HG03103 (cell line): ENCODE data around the gene YJEFN3.

ENCODE experiments used
- ATAC-seq: cut with Tn5 transposase; IDR thresholded peaks from one replicate; pipeline ENCODE4 v1.9.1; 2021; ENCODE audit warnings: low read depth; ENCODE audit not compliant: unreplicated experiment

Gene YJEFN3

DNA sequence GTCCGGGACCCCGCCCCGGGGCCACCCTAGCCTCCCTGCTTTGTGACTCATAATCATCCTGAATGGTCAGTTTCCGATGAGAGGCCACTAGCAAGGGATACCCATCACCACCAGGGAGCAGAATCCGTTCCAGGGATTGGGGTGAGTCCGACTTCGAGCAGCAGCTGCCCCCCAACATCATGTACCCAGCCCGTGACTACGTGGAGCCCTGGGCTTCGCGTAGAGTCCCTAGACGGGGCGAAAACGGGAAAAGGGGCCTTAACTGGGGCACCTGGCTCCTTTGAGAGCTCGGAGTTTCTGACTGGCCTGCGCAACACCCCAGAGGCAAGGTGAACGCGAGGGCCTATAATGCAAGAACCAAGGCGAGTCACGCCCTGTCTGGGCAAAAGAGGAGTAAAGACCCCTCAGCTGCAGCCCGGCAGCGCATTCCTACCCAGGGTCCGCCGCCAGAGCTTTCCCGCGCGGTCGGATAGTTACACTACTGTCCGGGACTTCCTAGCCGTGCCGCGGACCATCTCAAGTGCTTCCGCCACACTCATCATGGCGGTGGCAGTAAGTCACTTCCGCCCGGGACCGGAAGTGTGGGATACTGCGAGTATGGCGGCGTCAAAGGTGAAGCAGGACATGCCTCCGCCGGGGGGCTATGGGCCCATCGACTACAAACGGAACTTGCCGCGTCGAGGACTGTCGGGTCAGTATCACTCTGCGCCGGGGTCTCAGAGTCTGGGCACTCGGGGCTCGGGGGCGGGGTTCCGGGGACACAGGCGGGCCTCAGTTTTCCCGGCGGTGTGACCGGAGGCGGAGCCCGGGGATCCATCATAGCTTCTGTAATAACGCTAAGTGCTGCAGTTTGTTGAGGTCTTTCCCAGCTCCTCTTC is 12.8 kb upstream of the YJEFN3 start, which contains the start of gene NDUFA13:
Gene NDUFA13 (plus strand): TSS at position 584 of the 878 bp plus-strand sequence. CDS start 14 bp downstream, at position 598.
- peak; percentile 90 for ATAC-seq

DNA sequence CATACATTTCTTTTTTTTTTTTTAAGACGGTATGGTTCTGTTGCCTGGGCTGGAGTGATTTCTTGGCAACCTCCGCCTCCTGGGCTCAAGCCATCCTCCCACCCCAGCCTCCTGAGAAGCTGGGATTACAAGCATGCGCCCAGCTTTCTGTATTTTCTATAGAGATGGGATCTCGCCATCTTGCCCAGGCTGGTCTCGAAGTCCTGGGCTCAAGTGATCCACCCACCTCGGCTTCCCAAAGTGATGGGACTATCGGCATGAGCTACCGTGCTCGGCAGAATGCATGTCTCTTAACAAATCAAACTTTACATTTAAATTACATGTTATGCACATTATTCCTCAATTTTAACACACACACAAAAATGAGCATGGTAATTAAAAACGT is 11.5 kb upstream of the YJEFN3 start:
- no peak for ATAC-seq

DNA sequence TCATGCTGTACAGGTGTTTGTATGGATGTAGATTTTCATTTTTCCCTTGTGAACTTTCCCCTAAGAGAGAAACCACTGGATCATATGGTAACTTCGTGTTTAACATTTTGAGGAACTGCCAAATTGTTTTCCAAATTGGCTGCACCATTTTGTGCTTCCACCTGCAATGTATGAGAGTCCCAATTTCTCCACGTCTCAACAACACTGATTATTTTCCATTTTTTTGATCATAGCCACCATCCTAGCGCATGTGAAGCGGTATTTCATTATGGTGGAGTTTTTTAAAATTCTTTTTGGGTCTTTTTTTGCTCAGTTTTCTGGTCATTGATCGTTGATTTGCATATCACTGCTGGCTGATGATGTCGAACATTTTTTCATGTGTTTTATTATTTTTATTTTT is 7.7 kb upstream of the YJEFN3 start:
- ATAC-seq = no peak

DNA sequence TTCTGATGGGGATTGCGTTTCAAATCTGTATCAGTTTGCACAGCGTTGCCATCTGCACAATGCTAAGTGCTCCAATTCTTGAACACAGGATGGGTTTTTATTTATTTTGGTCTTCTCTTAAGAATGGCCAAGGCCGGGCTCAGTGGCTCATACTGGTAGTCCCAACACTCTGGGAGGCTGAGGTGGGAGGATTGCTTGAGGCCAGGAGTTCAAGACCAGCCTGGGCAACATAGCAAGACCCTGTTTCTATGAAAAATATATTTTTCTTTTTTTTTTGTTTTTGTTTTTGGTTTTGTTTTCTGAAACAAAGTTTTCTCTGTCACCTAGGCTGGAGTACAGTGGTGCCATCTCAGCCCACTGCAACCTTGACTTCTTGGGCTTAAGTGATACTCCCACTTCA is 5.5 kb upstream of the YJEFN3 start:
- no peak for ATAC-seq

DNA sequence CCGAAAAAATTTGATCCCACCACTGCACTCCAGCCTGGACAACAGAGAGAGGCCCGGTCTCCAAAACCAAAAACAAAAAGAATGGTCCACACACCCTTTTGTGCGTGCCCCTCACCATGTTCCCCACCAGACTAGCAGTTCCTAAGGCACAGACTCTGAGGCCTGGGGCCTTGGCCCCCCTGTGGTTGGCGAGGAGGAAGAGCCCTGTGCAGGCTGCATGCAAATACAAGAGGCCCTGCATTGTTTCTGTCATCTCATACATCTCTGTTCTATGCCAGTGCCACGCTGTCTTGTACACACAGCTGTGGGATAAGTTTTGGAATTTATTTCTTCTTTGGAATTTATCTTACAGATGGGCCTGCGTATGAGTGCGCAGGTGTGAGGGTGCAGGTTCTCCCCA is 4.7 kb upstream of the YJEFN3 start:
- ATAC-seq = no peak

DNA sequence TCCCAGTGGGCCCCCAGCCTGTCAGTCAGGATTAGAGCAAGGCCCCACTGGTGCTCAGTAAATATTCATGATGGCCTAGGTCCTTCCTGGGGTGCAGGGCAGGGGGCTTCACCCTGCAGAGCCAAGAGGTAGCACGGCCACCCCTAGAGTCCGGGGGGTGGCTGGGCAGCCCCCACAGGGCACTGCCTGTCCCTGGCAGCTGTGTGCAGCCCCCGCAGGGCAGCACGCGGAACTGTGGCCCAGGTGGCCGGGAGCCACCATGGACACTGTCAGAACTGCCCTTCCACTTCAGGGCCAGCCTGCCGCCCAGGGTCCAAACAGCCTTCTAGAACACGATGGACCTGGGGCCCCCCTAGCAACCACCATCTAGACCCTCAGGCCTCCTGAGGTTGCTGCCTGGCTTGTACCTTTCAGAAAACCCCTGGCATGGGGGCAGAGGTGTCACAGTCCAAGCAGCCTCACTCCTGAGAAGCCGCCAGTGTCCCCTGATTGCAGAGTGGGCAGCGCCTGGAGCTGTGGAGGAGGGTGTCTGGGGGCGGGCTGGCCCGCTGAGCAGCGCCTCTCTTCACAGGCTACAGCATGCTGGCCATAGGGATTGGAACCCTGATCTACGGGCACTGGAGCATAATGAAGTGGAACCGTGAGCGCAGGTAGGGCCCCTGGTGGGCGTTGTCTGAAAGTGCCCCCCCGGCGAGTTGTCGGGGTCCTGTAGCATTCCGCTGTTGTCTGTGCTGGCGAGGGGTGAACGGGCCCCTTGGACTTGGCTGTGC is 2.9 kb upstream of the YJEFN3 start:
- no peak for ATAC-seq

DNA sequence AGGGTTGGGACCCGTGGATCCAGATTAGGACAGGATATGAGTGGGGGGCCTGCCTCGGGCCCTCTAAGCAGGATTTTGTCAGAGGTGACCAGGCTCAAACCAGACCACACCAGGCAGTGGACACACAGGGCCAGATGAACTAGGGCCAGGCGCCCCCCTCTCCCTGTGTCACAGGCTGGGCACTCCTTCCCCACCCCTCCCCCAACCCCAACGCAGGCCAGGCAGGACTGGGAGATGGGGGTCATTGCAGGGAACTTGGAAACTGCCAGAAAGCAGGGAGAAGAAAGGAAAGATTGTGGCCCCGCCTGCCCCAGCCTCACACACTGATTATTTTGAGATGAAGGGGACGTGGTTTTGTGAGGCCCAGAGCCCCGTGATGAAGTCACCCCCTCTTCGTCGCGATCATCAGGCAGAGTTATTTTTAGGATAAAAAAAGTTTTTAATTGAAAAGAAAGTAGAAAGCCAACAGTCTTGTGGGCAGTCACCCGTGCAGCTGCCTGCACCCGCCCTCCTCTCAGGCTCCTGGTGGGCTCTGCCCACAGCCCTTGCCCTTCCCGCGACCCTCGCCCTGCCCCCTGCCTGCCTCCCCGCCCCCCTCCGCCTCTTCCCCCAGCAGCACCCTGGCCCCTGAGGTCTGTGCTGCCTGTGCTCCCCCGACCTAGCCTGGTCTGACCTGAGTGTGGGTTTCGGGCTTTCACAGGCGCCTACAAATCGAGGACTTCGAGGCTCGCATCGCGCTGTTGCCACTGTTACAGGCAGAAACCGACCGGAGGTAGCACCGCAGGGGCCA is 1.9 kb upstream of the YJEFN3 start:
- ATAC-seq = no peak

DNA sequence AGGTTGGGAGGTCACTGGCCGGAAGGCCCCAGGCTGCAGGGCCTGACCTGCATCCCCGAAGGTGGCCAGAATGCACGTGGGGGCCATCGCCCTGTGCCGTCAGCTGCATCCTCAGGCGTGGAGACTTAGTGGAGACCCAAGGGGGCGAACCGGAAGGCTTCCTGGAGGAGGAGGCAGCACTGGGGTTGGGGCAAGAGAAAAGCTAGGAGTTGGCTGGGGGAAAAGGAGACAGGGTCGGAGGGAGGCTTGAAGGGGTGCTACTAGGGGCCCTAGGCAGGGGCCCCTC is 1.4 kb upstream of the YJEFN3 start:
- no peak for ATAC-seq

DNA sequence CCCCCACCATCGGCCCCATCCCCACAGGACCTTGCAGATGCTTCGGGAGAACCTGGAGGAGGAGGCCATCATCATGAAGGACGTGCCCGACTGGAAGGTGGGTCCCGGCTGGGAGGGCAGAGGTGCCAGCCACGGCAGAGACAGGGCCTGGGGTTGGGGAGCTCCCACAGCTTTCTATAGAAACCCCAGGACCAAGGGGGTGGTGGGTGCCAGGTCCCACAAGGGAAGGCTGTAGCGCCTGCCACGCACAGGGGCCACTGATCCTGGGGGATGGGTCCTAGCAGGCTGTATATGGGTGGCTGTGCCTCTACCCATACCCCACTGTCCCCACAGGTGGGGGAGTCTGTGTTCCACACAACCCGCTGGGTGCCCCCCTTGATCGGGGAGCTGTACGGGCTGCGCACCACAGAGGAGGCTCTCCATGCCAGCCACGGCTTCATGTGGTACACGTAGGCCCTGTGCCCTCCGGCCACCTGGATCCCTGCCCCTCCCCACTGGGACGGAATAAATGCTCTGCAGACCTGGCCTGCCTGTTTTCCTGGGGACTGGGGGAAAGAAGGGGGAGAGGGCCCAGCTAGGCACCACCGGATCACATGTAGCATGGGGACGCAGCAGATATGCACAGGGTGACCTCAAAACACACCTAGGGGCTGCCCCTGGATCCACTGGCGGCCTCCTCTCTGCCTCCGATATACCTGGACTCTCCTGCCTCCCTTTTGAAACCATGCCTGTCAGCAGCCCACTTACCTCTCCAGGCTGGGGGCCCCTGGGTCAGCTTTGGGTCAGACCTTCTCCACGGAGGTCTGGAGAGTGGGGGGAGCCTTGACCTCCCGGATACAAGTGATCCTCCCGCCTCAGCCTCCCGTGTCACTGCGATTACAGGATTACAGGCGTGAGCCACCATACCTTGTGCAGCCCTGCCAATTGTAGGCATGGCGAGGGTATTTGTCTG is 761 bp upstream of the YJEFN3 start:
- ATAC-seq = no peak

DNA sequence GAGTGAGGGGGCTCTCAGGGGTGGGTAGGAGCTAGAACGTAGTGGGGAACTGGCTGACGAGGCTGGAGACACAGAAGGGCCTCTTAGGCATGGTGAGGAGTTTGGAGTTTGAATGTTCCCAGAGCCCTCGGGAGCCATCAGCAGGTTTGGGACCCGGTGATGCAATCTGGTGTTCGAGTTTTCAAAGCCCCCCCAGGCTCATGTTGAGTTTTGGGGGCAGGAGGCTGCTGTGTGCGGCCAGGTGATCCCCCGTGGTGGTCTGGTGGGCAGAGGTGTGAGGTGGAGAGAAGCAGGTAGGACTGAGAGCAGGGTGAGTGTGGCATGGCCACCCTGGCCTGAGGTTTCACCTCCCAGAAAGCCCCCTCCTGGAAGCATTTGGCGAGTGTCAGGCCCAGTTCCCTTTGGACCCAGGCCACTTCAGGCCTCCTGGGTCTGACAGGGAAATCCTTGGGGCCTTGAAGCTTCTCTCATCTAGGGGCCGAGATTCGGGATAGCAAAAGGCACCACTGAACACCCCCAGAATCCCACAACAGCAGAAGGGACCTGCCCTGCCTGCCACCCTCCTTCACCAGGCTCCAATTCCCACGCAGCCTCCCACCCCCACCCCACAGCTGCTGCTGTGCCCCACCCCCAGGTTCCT is 1.2 kb downstream of the YJEFN3 start:
- no peak for ATAC-seq

DNA sequence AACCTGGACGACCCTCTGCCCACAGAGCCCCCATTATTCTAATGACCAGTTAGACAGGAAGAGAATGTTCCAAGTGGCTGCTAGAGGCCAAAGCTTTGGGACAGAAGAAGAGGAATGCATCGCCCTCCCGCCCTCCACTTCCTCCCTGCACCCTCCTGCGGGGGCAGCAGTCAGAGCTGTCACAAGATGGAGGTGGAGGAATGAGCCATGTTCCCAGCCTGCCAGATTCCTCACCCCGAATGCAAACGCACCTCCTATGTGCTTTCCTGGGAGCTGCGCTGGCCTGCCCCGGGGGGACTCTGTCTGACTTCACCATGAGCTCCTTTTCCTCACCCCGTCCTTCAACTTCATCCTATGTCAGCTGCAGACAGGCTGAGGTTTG is 1.7 kb downstream of the YJEFN3 start:
- ATAC-seq = no peak

DNA sequence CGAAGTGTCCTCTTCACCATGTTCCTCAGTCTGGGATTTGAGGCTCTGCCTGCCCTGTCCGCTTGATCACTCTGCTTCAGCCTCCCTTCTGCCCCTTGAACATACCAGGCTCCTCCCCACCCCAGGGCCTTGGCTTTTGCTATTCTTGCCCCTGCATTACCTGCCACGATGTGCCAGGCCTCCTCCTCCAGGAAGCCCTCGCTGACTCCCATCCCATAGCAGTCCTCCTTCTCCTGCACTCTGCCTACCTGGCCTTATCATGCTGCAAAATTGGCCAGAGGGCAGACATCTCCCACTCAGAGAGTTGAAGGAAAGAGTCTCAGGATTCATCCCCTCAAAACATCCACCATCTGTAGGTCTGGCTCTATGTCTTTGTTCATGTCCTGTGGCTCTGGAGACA is 2.2 kb downstream of the YJEFN3 start:
- no peak for ATAC-seq

DNA sequence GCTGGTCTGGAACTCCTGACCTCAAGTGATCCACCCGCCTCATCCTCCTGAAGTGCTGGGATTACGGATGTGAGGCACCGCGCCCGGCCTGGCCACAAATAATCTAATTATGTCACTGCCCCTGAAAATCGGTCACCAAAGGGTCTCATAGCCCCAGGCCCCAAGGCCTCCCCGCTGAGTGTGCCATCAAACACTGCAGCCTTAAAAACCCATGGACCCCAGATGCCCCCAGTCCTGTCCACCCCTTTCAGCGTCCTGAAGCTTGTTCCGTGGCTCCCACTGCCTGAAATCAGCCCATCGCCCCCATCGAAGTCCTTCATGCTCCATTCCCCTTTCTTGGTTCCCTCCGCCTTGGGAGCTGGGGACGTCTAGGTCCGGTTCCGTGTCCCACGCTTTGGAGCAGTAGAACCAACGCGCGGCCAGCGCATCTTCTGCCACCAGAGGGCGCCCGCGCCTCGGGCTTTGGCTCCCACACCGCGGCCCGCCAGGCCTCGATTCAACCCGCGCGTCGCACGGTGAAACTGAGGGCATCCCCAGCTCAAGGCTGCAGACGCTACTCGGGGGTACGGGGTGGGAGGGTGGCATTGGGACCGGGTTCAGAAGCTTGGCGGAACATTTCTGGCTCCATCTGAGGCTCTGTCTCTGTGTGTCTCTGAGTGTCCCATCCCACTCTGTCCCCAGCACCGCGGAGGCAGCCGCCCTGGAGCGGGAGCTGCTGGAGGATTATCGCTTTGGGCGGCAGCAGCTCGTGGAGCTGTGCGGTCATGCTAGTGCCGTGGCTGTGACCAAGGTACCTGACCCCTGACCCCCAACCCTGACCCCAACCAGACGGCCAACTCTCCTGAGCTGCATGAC is 3.5 kb downstream of the YJEFN3 start:
- peak; percentile 61 for ATAC-seq

DNA sequence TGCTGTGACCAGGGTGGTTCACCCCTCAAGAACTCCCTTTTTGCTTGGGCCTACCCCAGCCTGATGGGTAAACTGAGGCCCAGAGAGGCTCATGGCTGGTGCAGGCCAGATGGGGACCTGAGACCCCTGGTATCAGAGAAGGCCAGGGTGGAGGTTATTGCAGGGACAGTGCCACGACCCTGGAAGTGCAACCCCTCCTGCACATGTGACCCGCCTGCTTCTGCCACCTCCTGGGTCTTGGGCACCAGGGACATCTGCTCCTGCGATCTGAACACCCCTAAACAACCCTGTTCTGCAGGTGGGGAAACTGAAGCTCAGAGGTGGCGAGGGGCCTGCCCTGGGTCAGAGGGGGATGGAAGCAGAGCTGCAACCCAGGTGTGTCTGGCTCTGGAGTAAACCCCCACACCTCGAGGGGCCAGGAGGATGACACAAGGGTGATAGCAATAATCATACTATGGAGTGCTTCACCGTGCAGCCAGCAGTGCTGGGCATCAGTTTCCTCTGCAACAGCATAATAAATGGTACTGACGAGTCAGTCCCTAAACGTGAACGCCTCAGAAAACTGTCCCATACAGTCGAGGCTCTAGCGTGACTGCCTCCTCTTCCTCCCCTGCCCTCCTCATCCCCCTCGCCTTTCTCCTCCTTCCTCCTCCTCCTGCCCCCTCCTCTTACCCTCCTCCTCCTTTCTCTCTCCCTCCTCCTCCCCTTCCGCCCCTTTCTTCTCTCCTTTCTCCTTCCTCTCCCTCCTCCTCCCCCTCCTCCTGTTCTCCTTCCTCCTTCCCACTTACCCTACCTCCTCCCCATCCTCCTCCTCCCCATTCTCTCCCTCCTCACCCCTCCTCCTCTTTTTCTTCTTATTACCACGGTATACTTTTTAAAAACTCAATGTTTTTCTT is 4.3 kb downstream of the YJEFN3 start:
- no peak for ATAC-seq

DNA sequence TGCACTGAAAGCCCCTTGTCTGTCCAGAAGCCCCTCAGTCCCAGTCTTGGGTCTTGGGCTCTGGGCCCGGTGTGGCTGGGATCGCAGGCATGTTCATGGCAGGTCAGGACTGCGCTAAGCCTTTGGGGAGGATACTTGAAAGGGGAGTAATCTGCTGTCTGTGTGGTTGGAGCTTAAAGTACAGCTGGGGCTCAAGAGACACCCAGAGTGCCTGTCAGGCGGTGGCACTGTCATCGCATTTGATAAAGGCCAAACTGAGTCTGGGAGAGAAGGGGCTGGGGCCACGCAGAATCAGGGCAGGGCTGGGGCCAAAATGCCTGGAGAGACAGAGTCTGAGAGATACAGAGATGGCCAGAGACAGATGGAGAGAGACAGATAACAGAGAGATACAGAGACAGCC is 5.1 kb downstream of the YJEFN3 start:
- ATAC-seq = no peak

DNA sequence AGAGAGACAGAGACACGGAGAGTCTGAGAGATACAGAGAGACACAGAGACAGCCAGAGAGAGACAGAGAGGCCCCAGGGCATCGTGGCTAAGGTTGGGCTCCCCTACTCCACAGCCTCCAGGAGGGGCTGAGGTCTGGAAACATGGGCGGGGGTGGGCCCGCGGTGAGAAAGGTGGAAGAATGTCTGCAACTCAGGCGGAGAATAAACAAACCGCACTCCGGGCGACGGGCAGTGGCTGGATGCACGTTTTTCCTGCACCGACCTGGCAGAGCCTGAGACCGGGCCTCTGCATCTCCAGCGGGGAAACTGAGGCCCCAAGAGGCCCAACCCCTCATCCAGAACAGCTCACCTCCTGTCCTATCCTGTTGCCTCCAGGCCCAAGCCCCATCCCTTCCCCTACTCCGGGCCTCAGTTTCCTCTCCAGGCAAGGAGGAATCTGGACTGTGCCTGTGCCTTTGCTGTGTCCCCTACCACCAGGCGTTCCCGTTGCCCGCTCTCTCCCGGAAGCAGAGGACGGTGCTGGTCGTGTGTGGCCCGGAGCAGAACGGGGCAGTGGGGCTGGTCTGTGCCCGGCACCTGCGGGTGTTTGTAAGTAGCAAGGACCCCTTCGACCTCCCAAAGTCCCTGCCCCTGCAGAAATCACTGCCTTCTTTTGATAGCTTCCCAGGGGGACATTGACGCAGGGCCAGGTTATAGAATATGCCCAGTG is 6.0 kb downstream of the YJEFN3 start:
- ATAC-seq = no peak
